OCI-LY7 (cell line): Measurements from ENCODE around the gene CSF2RB. TPM values are rescaled to one million over a fixed set of nuclear protein-coding genes. Genes with fewer than 3 reads are reported as not detected.
A peak's percentile ranks its signal among the peaks of the same experiment; 100 is the strongest.

Experiments
- BruUV-seq: library from RNA; stranded (reverse); fragments of 400-500 nt; replicated peaks from 2 replicates; lab custom pipeline; 2021; lab: Mats Ljungman, UMichigan
- CTCF ChIA-PET: fragments of 300-600 bp; sonication (Branson Sonifier 250); formaldehyde crosslinking; loops from one replicate; lab custom pipeline; 2022; ENCODE audit warnings: antibody characterized with exemption; ENCODE audit not compliant: unreplicated experiment; lab: Charles Lee
- POLR2A ChIA-PET: fragments of 300-600 bp; sonication (Branson Sonifier 250); formaldehyde crosslinking; loops from one replicate; lab custom pipeline; 2022; ENCODE audit warnings: antibody characterized with exemption; lab: Charles Lee
- DNase-seq: peaks from one replicate; pipeline ENCODE4 v3.0.0-alpha.2; 2015; ENCODE audit warnings: low spot score
- H2AFZ ChIP-seq: fragments of 200-600 bp; sonication (generic), shearing (Covaris generic); 2 replicates; pipeline ENCODE4 v1.6.1; 2014; ENCODE audit warnings: mild to moderate bottlenecking, antibody characterized with exemption, low read length, moderate library complexity
- H3K27ac ChIP-seq: fragments of 200-600 bp; sonication (generic); 2 replicates; pipeline ENCODE4 v1.5.1; 2014; ENCODE audit warnings: mixed run types, low read depth, mild to moderate bottlenecking, moderate library complexity, low read length, inconsistent platforms; ENCODE audit not compliant: poor library complexity, severe bottlenecking
- H3K36me3 ChIP-seq: fragments of 200-600 bp; sonication (generic); 2 replicates; pipeline ENCODE4 v1.6.1; 2014; ENCODE audit warnings: mild to moderate bottlenecking, antibody characterized with exemption, low read length, moderate library complexity, mixed read lengths; ENCODE audit not compliant: insufficient read depth
- H3K4me1 ChIP-seq: fragments of 200-600 bp; sonication (generic); 2 replicates; pipeline ENCODE4 v1.5.1; 2014; ENCODE audit warnings: mild to moderate bottlenecking, low read length; ENCODE audit not compliant: insufficient read depth, poor library complexity, severe bottlenecking
- H3K4me2 ChIP-seq: fragments of 200-600 bp; sonication (generic); 2 replicates; pipeline ENCODE4 v1.6.1; 2014; ENCODE audit warnings: mild to moderate bottlenecking, low read length
- H3K4me3 ChIP-seq: fragments of 200-600 bp; sonication (generic); 2 replicates; pipeline ENCODE4 v1.5.1; 2014; ENCODE audit warnings: mild to moderate bottlenecking, low read depth, low read length; ENCODE audit not compliant: poor library complexity, severe bottlenecking
- H3K79me2 ChIP-seq: fragments of 200-600 bp; sonication (generic); 2 replicates; pipeline ENCODE4 v1.6.1; 2016; ENCODE audit warnings: low read depth, mild to moderate bottlenecking, low read length, moderate library complexity, mixed read lengths; ENCODE audit not compliant: insufficient read depth
- H3K9me2 ChIP-seq: fragments of 200-600 bp; sonication (generic); 2 replicates; pipeline ENCODE4 v1.6.1; 2016; ENCODE audit warnings: mild to moderate bottlenecking, low read length, mixed read lengths; ENCODE audit not compliant: insufficient read depth
- H3K9me3 ChIP-seq: fragments of 200-600 bp; sonication (generic); 2 replicates; pipeline ENCODE4 v1.6.1; 2014; ENCODE audit warnings: mild to moderate bottlenecking, mixed run types, low read length, mixed read lengths
- H4K20me1 ChIP-seq: fragments of 200-600 bp; sonication (generic); 2 replicates; pipeline ENCODE4 v1.6.1; 2014; ENCODE audit warnings: mild to moderate bottlenecking, antibody characterized with exemption, low read length, moderate library complexity, mixed read lengths; ENCODE audit not compliant: insufficient read depth
- CTCF ChIP-seq: fragments of 200-600 bp; sonication (generic); conservative IDR thresholded peaks from 2 replicates; pipeline ENCODE4 v1.5.1; 2014; ENCODE audit warnings: mild to moderate bottlenecking, antibody characterized with exemption, low read length, moderate library complexity, mixed read lengths
- EZH2phosphoT487 ChIP-seq: fragments of 200-600 bp; sonication (generic); IDR thresholded peaks from 2 replicates; pipeline ENCODE4 v1.6.1; 2018; ENCODE audit warnings: low read depth, borderline replicate concordance, mild to moderate bottlenecking, mixed run types, antibody characterized with exemption, low read length, moderate library complexity, mixed read lengths
- intact Hi-C: fragments of 100-400 bp; cut with micrococcal nuclease; formaldehyde crosslinking; loops from one replicate; pipeline ENCODE4 v1.10.0; 2022; ENCODE audit not compliant: unreplicated experiment
- total RNA-seq, 2 experiments: library from RNA; depleted of rRNA in 1 of 2; stranded (reverse); fragments of >200 nt in 1 of 2; shearing (Covaris generic) in 1 of 2; gene quantifications; 2 replicates each; pipeline ENCODE4 v1.2.3, GENCODE V29; 2014 to 2022

CSF2RB gene
- total RNA-seq, 2 experiments from 2014 or later: 6.2 to 23.4 TPM

- H4K20me1 ChIP-seq: no peaks in the 10 kb centered on the region
- BruUV-seq: no TSS peak
- no peak overlapping the region for H3K27ac ChIP-seq
- ChIA-PET POLR2A (interaction anchor here (1.0 kb wide), 1 partner anchor 119 kb away, joined by 4 read pairs; no protein-coding TSS in a partner anchor), CTCF (interaction anchor here (0.8 to 1.3 kb wide), 5 partner anchors 118 to 198 kb away, joined by 3 to 12 read pairs (median 4); no protein-coding TSS in a partner anchor)
- H3K4me3 ChIP-seq: peak overlapping the region; percentile 66
- TF ChIP-seq EZH2phosphoT487 (no peak), CTCF (peak; percentile 92)
- H2AFZ ChIP-seq: peak overlapping the region; percentile 98
- peak; percentile 93 for DNase-seq
- no peaks in the 10 kb centered on the region for H3K9me3 ChIP-seq
- no peaks in the 10 kb centered on the region for H3K9me2 ChIP-seq
- intact Hi-C loops: loop anchor here (1.0 to 5.0 kb wide), 6 partner anchors 66 to 431 kb away; partner anchors contain the start of gene CSF2RB
- no peaks in the 10 kb centered on the region for H3K79me2 ChIP-seq
- peak overlapping the region; percentile 77 for H3K4me2 ChIP-seq
- no peaks in the 10 kb centered on the region for H3K36me3 ChIP-seq
- peaks cover 5% of the 10 kb centered on the region for H3K4me1 ChIP-seq
Measured at GRCh38 chr22:36977947-36978660, 64.7 kb downstream of the CSF2RB start.

GRCh38 chr22:36979016-36979910, 65.8 kb downstream of the CSF2RB start:
- POLR2A ChIA-PET: interaction anchor here (0.7 kb wide), 2 partner anchors 15 to 448 kb away, joined by 4 to 6 read pairs; no protein-coding TSS in a partner anchor
- H3K4me2 ChIP-seq: no peak overlapping the region
- CTCF ChIA-PET: no interaction called here
- no peaks in the 10 kb centered on the region for H3K9me2 ChIP-seq
- TF ChIP-seq CTCF: no peak
- no peak overlapping the region for H2AFZ ChIP-seq
- no TSS peak for BruUV-seq
- DNase-seq: no peak
- no peaks in the 10 kb centered on the region for H3K36me3 ChIP-seq
- H4K20me1 ChIP-seq: no peaks in the 10 kb centered on the region
- H3K4me1 ChIP-seq: peaks cover 5% of the 10 kb centered on the region
- intact Hi-C loops: loop anchor here (2.0 to 5.0 kb wide), 2 partner anchors 67 to 432 kb away; partner anchors contain the start of gene CSF2RB
- no peak overlapping the region for H3K4me3 ChIP-seq
- H3K79me2 ChIP-seq: no peaks in the 10 kb centered on the region
- no peaks in the 10 kb centered on the region for H3K9me3 ChIP-seq
- H3K27ac ChIP-seq: no peak overlapping the region
